Spinal cord (tissue), 10 donors: ENCODE data around the gene SHCBP1L. TPM values are rescaled to one million over a fixed set of nuclear protein-coding genes. Genes with fewer than 3 reads are reported as not detected.
"Not testable (repeated sequence)": the region's sequence is repeated elsewhere in the genome, so short reads cannot be mapped to it uniquely, and the experiment has no call there.

Experiments used
- DNase-seq, 6 donors: peaks; one replicate each; pipeline versions ENCODE4 v3.0.0 to v3.0.0-alpha.2; 2013 to 2015; ENCODE audit warnings: low spot score in 6 of 6, low read depth in 4 of 6
- H3K27ac ChIP-seq: one replicate; pipeline ENCODE4 v1.5.1; 2013; ENCODE audit warnings: low read depth, low read length, control low read depth
- H3K27me3 ChIP-seq: one replicate; pipeline ENCODE4 v1.6.1; 2013; ENCODE audit warnings: low read length; ENCODE audit not compliant: control insufficient read depth, insufficient read depth
- H3K36me3 ChIP-seq: one replicate; pipeline ENCODE4 v1.6.1; 2013; ENCODE audit warnings: low read length; ENCODE audit not compliant: control insufficient read depth, insufficient read depth
- H3K4me1 ChIP-seq: one replicate; pipeline ENCODE4 v1.6.1; 2013; ENCODE audit warnings: low read length; ENCODE audit not compliant: control insufficient read depth, insufficient read depth
- H3K4me3 ChIP-seq: one replicate; pipeline ENCODE4 v1.5.1; 2013; ENCODE audit warnings: low read depth, low read length, control low read depth
- H3K9me3 ChIP-seq: one replicate; pipeline ENCODE4 v1.6.1; 2013; ENCODE audit warnings: low read length; ENCODE audit not compliant: control insufficient read depth, insufficient read depth
- WGBS: methylation state at CpG from one replicate; pipeline ENCODE4 v1.1.5; 2013; ENCODE audit warnings: missing lambda C conversion rate; ENCODE audit not compliant: insufficient coverage; 5-methylcytosine and 5-hydroxymethylcytosine counted together
- polyA plus RNA-seq, 2 donors: library from polyadenylated mRNA; unstranded; fragments of 120-200 nt; gene quantifications; one replicate each; pipeline ENCODE4 v1.2.1, GENCODE V29; 2013; ENCODE audit not compliant: insufficient read length in 2 of 2
- total RNA-seq, 2 donors: library from RNA; depleted of rRNA in 1 of 2; stranded (reverse); fragments of 120-200 nt in 1 of 2; fragments of >200 nt in 1 of 2; gene quantifications; one replicate each; pipeline versions ENCODE4 v1.2.3 to v1.2.4, GENCODE V29; 2013 to 2014
- donor health status: healthy.

Gene SHCBP1L
- total and polyA plus RNA-seq, 4 donors, result 0.10 to 0.30 (median 0.26) TPM

DNA sequence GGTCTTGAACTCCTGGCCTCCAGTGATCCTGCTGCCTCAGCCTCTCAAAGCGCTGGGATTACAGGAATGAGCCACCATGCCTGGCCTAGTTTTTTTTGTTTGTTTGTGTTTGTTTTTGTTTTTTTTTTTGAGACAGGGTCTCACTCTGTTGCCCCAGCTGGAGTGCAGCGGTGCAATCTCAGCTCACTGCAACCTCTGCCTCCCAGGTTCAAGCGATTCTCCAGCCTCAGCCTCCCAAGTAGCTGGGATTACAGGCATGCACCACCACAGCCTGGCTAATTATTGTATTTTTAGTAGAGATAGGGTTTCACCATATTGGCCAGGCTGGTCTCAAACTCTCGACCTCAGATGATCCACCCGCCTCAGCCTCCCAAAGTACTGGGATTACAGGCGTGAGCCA is 9.6 kb downstream of the SHCBP1L start:
- not testable (repeated sequence) for H3K27me3 ChIP-seq, H3K36me3 ChIP-seq, H3K4me3 ChIP-seq, H3K4me1 ChIP-seq, H3K27ac ChIP-seq, DNase-seq, H3K9me3 ChIP-seq
- 100% methylated on average over 3 of the region's 6 CpGs for WGBS

DNA sequence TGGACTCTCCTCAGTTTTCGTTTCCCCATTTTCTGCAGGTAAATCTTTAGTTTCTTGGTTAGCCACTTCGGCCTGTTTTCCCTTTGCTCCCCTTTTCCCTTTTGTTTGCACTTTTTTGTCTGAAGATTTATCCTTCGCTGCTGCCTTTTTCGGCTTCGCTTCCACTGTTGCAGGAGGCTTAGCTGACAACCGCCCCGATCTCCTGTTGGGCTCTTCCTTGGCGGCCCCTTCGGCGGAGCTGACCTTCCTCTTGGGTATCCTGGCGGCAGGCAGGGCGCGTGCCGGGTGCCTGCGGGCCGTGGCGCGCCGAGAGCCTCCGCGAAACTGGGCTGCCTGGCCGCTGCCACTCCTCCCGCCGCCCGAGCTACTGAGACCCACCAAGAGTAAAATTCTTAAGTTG is 10.8 kb downstream of the SHCBP1L start:
- H3K9me3 ChIP-seq, H3K4me1 ChIP-seq, H3K4me3 ChIP-seq, H3K27ac ChIP-seq, H3K27me3 ChIP-seq, H3K36me3 ChIP-seq: not testable (repeated sequence)
- peak in 3 of 6 donors; percentile 9 to 30 (median 26) for DNase-seq
- 7% methylated on average over 13 of the region's 25 CpGs for WGBS

DNA sequence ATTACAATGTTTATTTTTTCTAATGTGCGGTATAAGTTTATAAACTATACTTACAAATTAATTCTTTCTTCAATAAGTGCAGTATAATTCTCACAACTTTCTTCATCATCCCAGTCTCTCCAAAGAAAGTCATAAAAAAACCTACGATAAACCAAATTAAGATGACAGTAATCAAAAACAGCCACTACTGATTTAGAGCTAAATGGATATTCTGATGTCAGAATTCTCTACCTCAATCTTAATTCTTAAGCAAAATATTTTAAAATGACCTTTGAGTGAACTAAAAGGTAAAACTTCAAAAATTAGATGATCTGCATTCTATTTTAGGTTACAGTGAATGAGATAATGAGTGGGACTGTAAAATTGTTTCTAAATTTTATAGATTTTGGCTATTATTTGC is 13.6 kb downstream of the SHCBP1L start:
- peaks cover 8% of the 10 kb centered on the region for H3K27me3 ChIP-seq
- no peak for DNase-seq
- no peaks in the 10 kb centered on the region for H3K9me3 ChIP-seq
- no peak overlapping the region for H3K4me3 ChIP-seq
- no peak overlapping the region for H3K27ac ChIP-seq
- WGBS, result no CpG with 5 or more reads among the region's 2 CpGs
- no peaks in the 10 kb centered on the region for H3K4me1 ChIP-seq
- H3K36me3 ChIP-seq, result no peaks in the 10 kb centered on the region

GRCh38 chr1:182935716-182936115 is 17.2 kb downstream of the SHCBP1L start:
- Histone ChIP-seq H3K4me3 (no peak overlapping the region), H3K27ac (no peak overlapping the region), H3K27me3 (peaks cover 4% of the 10 kb centered on the region), H3K36me3 (no peaks in the 10 kb centered on the region), H3K4me1 (no peaks in the 10 kb centered on the region), H3K9me3 (no peaks in the 10 kb centered on the region)
- DNase-seq, result no peak

DNA sequence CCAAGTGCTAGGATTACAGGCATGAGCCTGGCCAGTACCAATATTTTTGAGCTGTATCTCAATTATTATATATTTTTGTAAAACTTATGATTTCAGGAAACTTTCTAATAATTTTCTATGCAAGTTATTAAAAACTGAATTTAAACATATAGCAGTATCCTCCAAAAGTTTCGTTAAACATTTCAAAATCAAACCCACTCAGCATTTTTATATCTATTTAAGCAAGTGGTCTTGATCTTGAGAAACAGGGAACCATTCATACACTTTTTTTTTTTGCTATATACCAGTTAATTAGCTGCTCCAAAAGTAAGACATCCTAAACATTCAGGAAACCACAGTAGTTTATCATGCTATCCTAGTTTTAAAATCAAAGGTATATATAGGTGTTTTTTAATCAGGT is 22.0 kb downstream of the SHCBP1L start:
- Histone ChIP-seq H3K36me3 (no peaks in the 10 kb centered on the region), H3K27me3 (no peaks in the 10 kb centered on the region), H3K4me3 (no peak overlapping the region), H3K4me1 (no peaks in the 10 kb centered on the region), H3K9me3 (no peaks in the 10 kb centered on the region), H3K27ac (no peak overlapping the region)
- WGBS, result no CpG with 5 or more reads among the region's 1 CpG
- no peak for DNase-seq

DNA sequence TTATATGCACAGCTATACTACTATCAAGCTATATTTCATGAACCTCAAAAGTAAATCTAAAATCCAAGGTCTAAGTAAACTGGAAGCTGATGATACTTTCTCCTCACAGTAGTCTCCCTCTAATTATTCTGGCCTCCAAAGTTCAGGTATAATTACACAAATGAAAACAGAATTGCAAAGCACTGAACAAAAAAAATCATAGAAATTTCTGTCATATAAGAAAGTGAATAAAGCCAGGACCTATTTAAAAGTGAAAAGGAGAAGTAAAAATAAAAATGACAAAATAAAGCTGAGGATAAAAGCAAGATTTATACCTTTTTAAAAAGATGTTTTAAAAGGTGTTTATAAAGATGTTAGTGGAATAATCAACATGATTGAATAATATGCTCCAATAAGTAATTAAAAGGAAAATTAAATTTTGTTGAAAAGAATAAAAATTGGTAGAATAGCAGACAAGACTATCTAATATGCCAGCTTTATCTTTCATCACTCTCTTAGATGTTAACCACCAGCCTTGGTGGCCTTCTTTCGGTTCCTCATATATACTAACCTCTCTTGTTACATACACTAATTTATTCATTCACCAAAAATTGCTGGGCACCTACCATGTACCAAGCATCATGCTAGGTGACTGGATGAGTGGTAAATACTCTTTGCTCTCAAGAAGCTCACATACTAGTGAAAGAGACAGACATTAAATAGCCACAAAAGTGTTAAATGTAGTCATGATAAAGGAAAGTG is 25.1 kb downstream of the SHCBP1L start:
- no peak for DNase-seq
- H3K27me3 ChIP-seq, result no peaks in the 10 kb centered on the region
- no peak overlapping the region for H3K4me3 ChIP-seq
- 100% methylated on average over 1 of the region's 1 CpG for WGBS
- no peaks in the 10 kb centered on the region for H3K9me3 ChIP-seq
- H3K4me1 ChIP-seq, result no peaks in the 10 kb centered on the region
- no peaks in the 10 kb centered on the region for H3K36me3 ChIP-seq
- H3K27ac ChIP-seq, result no peak overlapping the region

DNA sequence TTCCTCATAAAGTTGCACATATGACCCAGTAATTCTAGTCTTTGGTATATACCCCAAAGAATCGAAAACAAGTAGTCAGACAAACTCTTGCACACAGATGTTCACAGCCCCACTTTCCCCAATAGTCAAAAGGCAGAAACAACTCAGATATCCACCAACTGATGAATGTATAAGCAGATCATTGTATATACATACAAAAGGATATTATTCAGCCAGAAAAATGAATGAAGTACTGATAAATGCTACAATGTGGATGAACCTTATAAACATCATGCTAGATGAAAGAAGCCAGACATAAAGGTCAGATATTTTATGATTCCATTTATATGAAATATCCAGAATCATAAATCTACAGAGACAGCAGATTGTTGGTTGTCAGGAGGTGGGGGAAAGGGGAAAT is 27.3 kb downstream of the SHCBP1L start:
- no peak overlapping the region for H3K4me3 ChIP-seq
- H3K27ac ChIP-seq, result no peak overlapping the region
- H3K27me3 ChIP-seq, result no peaks in the 10 kb centered on the region
- no peaks in the 10 kb centered on the region for H3K4me1 ChIP-seq
- no CpG with 5 or more reads among the region's 1 CpG for WGBS
- H3K9me3 ChIP-seq, result no peaks in the 10 kb centered on the region
- no peaks in the 10 kb centered on the region for H3K36me3 ChIP-seq
- peak in 1 of 6 donors; percentile 1 for DNase-seq

GRCh38 chr1:182917378-182917777 is 35.6 kb downstream of the SHCBP1L start:
- no peak overlapping the region for H3K27ac ChIP-seq
- no peaks in the 10 kb centered on the region for H3K4me1 ChIP-seq
- H3K27me3 ChIP-seq, result no peaks in the 10 kb centered on the region
- no peaks in the 10 kb centered on the region for H3K36me3 ChIP-seq
- DNase-seq, result no peak
- peaks cover 2% of the 10 kb centered on the region for H3K9me3 ChIP-seq
- WGBS, result no CpG with 5 or more reads among the region's 3 CpGs
- no peak overlapping the region for H3K4me3 ChIP-seq

DNA sequence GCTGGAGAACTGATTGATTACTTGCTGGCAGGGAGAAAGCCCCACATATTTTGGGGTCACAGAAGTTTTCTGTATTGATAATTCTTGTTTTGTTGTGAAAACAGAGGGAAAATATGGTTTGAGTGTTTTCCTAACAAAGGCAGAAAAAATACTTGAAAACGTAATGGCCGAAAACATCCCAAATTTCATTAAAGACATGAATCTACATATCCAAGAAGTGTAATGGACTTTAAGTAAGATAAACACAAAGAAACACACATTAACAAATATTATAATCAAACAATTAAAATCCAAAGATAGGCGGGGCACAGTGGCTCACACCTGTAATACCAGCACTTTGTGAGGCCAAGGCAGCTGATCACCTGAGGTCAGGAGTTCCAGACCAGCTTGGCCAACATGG is 39.6 kb downstream of the SHCBP1L start:
- Histone ChIP-seq H3K27ac (no peak overlapping the region), H3K9me3 (peaks cover 4% of the 10 kb centered on the region), H3K27me3 (no peaks in the 10 kb centered on the region), H3K36me3 (no peaks in the 10 kb centered on the region), H3K4me3 (no peak overlapping the region), H3K4me1 (no peaks in the 10 kb centered on the region)
- 100% methylated on average over 1 of the region's 3 CpGs for WGBS
- DNase-seq, result no peak

DNA sequence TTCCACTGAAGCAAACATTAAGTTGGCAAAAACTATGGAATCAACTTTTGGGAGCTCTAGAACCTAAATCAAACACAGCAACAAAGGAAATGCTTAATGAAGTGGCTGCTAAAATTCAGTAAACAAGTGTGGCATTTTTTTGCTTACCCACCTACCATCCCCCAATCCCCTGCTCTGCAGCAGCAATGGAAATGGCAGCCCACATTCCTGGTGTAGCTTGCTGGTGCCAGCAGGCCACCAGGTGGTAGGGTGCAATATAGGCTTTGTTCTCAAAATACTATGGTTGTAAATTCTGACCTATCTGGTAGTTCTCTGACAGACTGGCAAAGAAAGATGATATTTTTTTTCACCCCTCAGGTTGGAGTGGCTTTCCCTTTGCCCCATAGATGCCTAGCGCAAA is 42.8 kb downstream of the SHCBP1L start:
- peaks cover 4% of the 10 kb centered on the region for H3K9me3 ChIP-seq
- no peak for DNase-seq
- no peaks in the 10 kb centered on the region for H3K27me3 ChIP-seq
- H3K36me3 ChIP-seq, result no peaks in the 10 kb centered on the region
- 100% methylated on average over 1 of the region's 1 CpG for WGBS
- H3K4me3 ChIP-seq, result no peak overlapping the region
- no peak overlapping the region for H3K27ac ChIP-seq
- H3K4me1 ChIP-seq, result no peaks in the 10 kb centered on the region
